Neural cell (in vitro differentiated cells): ENCODE data around the gene DNAJB11. TPM values are rescaled to one million over a fixed set of nuclear protein-coding genes. Genes with fewer than 3 reads are reported as not detected.

Experiments
- H2AFZ ChIP-seq: fragments of 200-600, 300-800 bp; sonication (generic), shearing (Covaris generic); 2 replicates; pipeline ENCODE4 v1.6.0; 2014; ENCODE audit warnings: low read depth, mild to moderate bottlenecking, antibody characterized with exemption, low read length, moderate library complexity
- H3F3A ChIP-seq: fragments of 200-600 bp; shearing (Covaris generic); 2 replicates; pipeline ENCODE4 v1.6.1; 2016; ENCODE audit warnings: mild to moderate bottlenecking, moderate library complexity, mixed read lengths, antibody characterized with exemption, low read length; ENCODE audit not compliant: insufficient read depth, poor library complexity, severe bottlenecking
- H3K27ac ChIP-seq: fragments of 200-600, 300-800 bp; sonication (generic), shearing (Covaris generic); 2 replicates; pipeline ENCODE4 v1.5.1; 2014; ENCODE audit warnings: mild to moderate bottlenecking, low read length, moderate library complexity
- H3K27me3 ChIP-seq: fragments of 300-800, 200-600 bp; sonication (generic), shearing (Covaris generic); 2 replicates; pipeline ENCODE4 v1.6.0; 2014; ENCODE audit warnings: mild to moderate bottlenecking, low read depth, low read length, moderate library complexity; ENCODE audit not compliant: insufficient read depth
- H3K36me3 ChIP-seq: fragments of 300-800, 200-600 bp; sonication (generic), shearing (Covaris generic); 2 replicates; pipeline ENCODE4 v1.5.1; 2014; ENCODE audit warnings: mild to moderate bottlenecking, antibody characterized with exemption, low read length, moderate library complexity; ENCODE audit not compliant: insufficient read depth
- H3K4me2 ChIP-seq: fragments of 300-800, 200-600 bp; sonication (generic), shearing (Covaris generic); 2 replicates; pipeline ENCODE4 v1.6.0; 2014; ENCODE audit warnings: mild to moderate bottlenecking, low read length
- H3K4me3 ChIP-seq: fragments of 300-800, 200-600 bp; sonication (generic), shearing (Covaris generic); 2 replicates; pipeline ENCODE4 v1.5.1; 2014; ENCODE audit warnings: mild to moderate bottlenecking, low read length, moderate library complexity
- H3K79me2 ChIP-seq: fragments of 200-600 bp; shearing (Covaris generic); replicated peaks from 2 replicates; pipeline ENCODE4 v1.6.0; 2014; ENCODE audit warnings: mild to moderate bottlenecking, low read length, moderate library complexity; ENCODE audit not compliant: insufficient read depth
- H3K9ac ChIP-seq: fragments of 300-800, 200-600 bp; sonication (generic), shearing (Covaris generic); 2 replicates; pipeline ENCODE4 v1.6.1; 2016; ENCODE audit warnings: mild to moderate bottlenecking, low read length, mixed read lengths
- H3K9me2 ChIP-seq: fragments of 200-600 bp; shearing (Covaris generic); 2 replicates; pipeline ENCODE4 v1.6.1; 2016; ENCODE audit warnings: mild to moderate bottlenecking, low read length, mixed read lengths; ENCODE audit not compliant: insufficient read depth
- H3K9me3 ChIP-seq: fragments of 200-600, 300-800 bp; sonication (generic), shearing (Covaris generic); 2 replicates; pipeline ENCODE4 v1.6.1; 2016; ENCODE audit warnings: mild to moderate bottlenecking, mixed run types, low read length, moderate library complexity, mixed read lengths
- H4K20me1 ChIP-seq: fragments of 200-600 bp; shearing (Covaris generic); 2 replicates; pipeline ENCODE4 v1.6.1; 2016; ENCODE audit warnings: mild to moderate bottlenecking, mixed run types; ENCODE audit not compliant: insufficient read depth
- CTCF ChIP-seq: fragments of 450-650 bp; IDR thresholded peaks from 2 replicates; pipeline ENCODE4 v1.5.1; 2014; ENCODE audit warnings: antibody characterized with exemption, mild to moderate bottlenecking, moderate library complexity; ENCODE audit not compliant: poor library complexity, severe bottlenecking
- EP300 ChIP-seq: fragments of 450-650 bp; conservative IDR thresholded peaks from 2 replicates; pipeline ENCODE4 v1.6.1; 2014; ENCODE audit warnings: antibody characterized with exemption, mild to moderate bottlenecking, moderate library complexity; ENCODE audit not compliant: poor library complexity, severe bottlenecking
- EZH2 ChIP-seq: fragments of 200-600, 300-800 bp; shearing (Covaris generic), sonication (generic); IDR thresholded peaks from 2 replicates; pipeline ENCODE4 v1.6.1; 2014; ENCODE audit warnings: antibody characterized with exemption, low read length, borderline replicate concordance, mild to moderate bottlenecking; ENCODE audit not compliant: insufficient read depth, poor library complexity, severe bottlenecking
- MXI1 ChIP-seq: fragments of 450-650 bp; conservative IDR thresholded peaks from 2 replicates; pipeline ENCODE4 v1.6.1; 2014; ENCODE audit warnings: antibody characterized with exemption, mild to moderate bottlenecking; ENCODE audit not compliant: poor library complexity, severe bottlenecking
- POLR2AphosphoS5 ChIP-seq: IDR thresholded peaks from 2 replicates; pipeline ENCODE4 v1.6.1; 2012
- RAD21 ChIP-seq: fragments of 450-650 bp; conservative IDR thresholded peaks from 2 replicates; pipeline ENCODE4 v1.6.1; 2014; ENCODE audit warnings: antibody characterized with exemption, mild to moderate bottlenecking, moderate library complexity
- REST ChIP-seq: IDR thresholded peaks from 2 replicates; pipeline ENCODE4 v1.6.1; 2012; ENCODE audit warnings: borderline replicate concordance
- SMC3 ChIP-seq: fragments of 450-650 bp; conservative IDR thresholded peaks from 2 replicates; pipeline ENCODE4 v1.6.1; 2014; ENCODE audit warnings: antibody characterized with exemption, mild to moderate bottlenecking, moderate library complexity; ENCODE audit not compliant: poor library complexity
- TAF1 ChIP-seq: IDR thresholded peaks from 2 replicates; pipeline ENCODE4 v1.6.1; 2012; ENCODE audit warnings: low read depth
- polyA plus RNA-seq: library from polyadenylated mRNA; depleted of rRNA; stranded (reverse); fragments of >200 nt; gene quantifications from 2 replicates; pipeline ENCODE4 v1.2.3, GENCODE V29; 2014

The DNAJB11 gene
- polyA plus RNA-seq, 1 donor from 2014 or later: 108 TPM

- Histone ChIP-seq H3K79me2 (no peaks in the 10 kb centered on the region), H3K9ac (no peak overlapping the region), H3F3A (no peaks in the 10 kb centered on the region), H3K27me3 (no peaks in the 10 kb centered on the region), H3K4me3 (no peak overlapping the region), H4K20me1 (no peaks in the 10 kb centered on the region), H3K27ac (no peak overlapping the region), H3K4me2 (no peak overlapping the region), H2AFZ (no peak overlapping the region), H3K9me2 (no peaks in the 10 kb centered on the region), H3K9me3 (no peaks in the 10 kb centered on the region), H3K36me3 (no peaks in the 10 kb centered on the region)
- no peak for TF ChIP-seq POLR2AphosphoS5
- no peak for TF ChIP-seq SMC3
- no peak for TF ChIP-seq CTCF
- no peak for TF ChIP-seq MXI1
- no peak for TF ChIP-seq REST
- no peak for TF ChIP-seq EP300
- no peak for TF ChIP-seq RAD21
- TF ChIP-seq TAF1: no peak
- no peak for TF ChIP-seq EZH2
Observed at GRCh38 chr3:186534113-186534669, 36.3 kb upstream of the DNAJB11 start.

GRCh38 chr3:186536883-186537844 lies 33.4 kb upstream of the DNAJB11 start:
- H3K4me3 ChIP-seq: no peak overlapping the region
- no peaks in the 10 kb centered on the region for H3K9me2 ChIP-seq
- no peak overlapping the region for H2AFZ ChIP-seq
- H3K27me3 ChIP-seq: no peaks in the 10 kb centered on the region
- H3K36me3 ChIP-seq: no peaks in the 10 kb centered on the region
- H3K79me2 ChIP-seq: no peaks in the 10 kb centered on the region
- no peaks in the 10 kb centered on the region for H3F3A ChIP-seq
- H3K9me3 ChIP-seq: no peaks in the 10 kb centered on the region
- H4K20me1 ChIP-seq: no peaks in the 10 kb centered on the region
- H3K27ac ChIP-seq: no peak overlapping the region
- no peak overlapping the region for H3K9ac ChIP-seq
- H3K4me2 ChIP-seq: no peak overlapping the region
- TF ChIP-seq EP300 (no peak), POLR2AphosphoS5 (no peak), REST (no peak), TAF1 (no peak), CTCF (no peak), EZH2 (no peak), MXI1 (no peak)
